Subcutaneous adipose tissue (tissue), 4 donors: Measurements from ENCODE around the gene ASNSD1. TPM values are rescaled to one million over a fixed set of nuclear protein-coding genes. Genes with fewer than 3 reads are reported as not detected.

ENCODE experiments used
- CTCF ChIP-seq: fragments of 450-650 bp; IDR thresholded peaks from one replicate; pipeline ENCODE4 v1.5.1; 2016; ENCODE audit warnings: low read depth, mild to moderate bottlenecking, control low read depth, antibody characterized with exemption, moderate library complexity
- total RNA-seq, 4 donors: library from RNA; depleted of rRNA; stranded (reverse); fragments of >200 nt; gene quantifications; one replicate each; pipeline ENCODE4 v1.1.0, GENCODE V29; 2016

The ASNSD1 gene
- total RNA-seq, 4 donors from 2014 or later, result 40.3 to 76.8 (median 48.0) TPM

GRCh38 chr2:189651284-189651683 lies 10.0 kb upstream of the ASNSD1 start:
- no peak for TF ChIP-seq CTCF

- no peak for TF ChIP-seq CTCF
These were observed 6.6 kb upstream of the ASNSD1 start for GRCh38 chr2:189654641-189655040.

GRCh38 chr2:189657867-189658266 lies 3.4 kb upstream of the ASNSD1 start:
- no peak for TF ChIP-seq CTCF

- TF ChIP-seq CTCF, result no peak
These were observed 2.7 kb upstream of the ASNSD1 start for GRCh38 chr2:189658306-189659212.

GRCh38 chr2:189659734-189660133 lies 1.5 kb upstream of the ASNSD1 start:
- no peak for TF ChIP-seq CTCF

- no peak for TF ChIP-seq CTCF
These were observed 484 bp upstream of the ASNSD1 start for GRCh38 chr2:189660803-189661147.

GRCh38 chr2:189661957-189662321 lies 680 bp downstream of the ASNSD1 start:
- no peak for TF ChIP-seq CTCF
